Smooth muscle cell (in vitro differentiated cells): ENCODE measurements around the gene NIPAL3. TPM values are rescaled to one million over a fixed set of nuclear protein-coding genes. Genes with fewer than 3 reads are reported as not detected.

Source experiments
- DNase-seq: peaks from one replicate; lab custom pipeline; 2025; ENCODE audit not compliant: unreplicated experiment; lab: John Stamatoyannopoulos, UW
- H2AFZ ChIP-seq: fragments of 200-600 bp; sonication (generic); 2 replicates; pipeline ENCODE4 v1.6.0; 2016; ENCODE audit warnings: antibody characterized with exemption, low read depth, mild to moderate bottlenecking
- H3F3A ChIP-seq: fragments of 200-600 bp; sonication (generic); 2 replicates; pipeline ENCODE4 v1.6.0; 2017; ENCODE audit warnings: antibody characterized with exemption, low read depth
- H3K27ac ChIP-seq: fragments of 200-600 bp; sonication (generic); 2 replicates; pipeline ENCODE4 v1.5.1; 2016; ENCODE audit warnings: low read depth, mild to moderate bottlenecking
- H3K27me3 ChIP-seq: fragments of 200-600 bp; sonication (generic); 2 replicates; pipeline ENCODE4 v1.6.1; 2016; ENCODE audit warnings: low read depth, mild to moderate bottlenecking
- H3K36me3 ChIP-seq: fragments of 200-600 bp; sonication (generic); 2 replicates; pipeline ENCODE4 v1.5.1; 2016; ENCODE audit warnings: low read depth
- H3K4me1 ChIP-seq: fragments of 200-600 bp; sonication (generic); 2 replicates; pipeline ENCODE4 v1.5.1; 2016; ENCODE audit warnings: low read depth
- H3K4me2 ChIP-seq: fragments of 200-600 bp; sonication (generic); 2 replicates; pipeline ENCODE4 v1.6.0; 2016; ENCODE audit warnings: mild to moderate bottlenecking
- H3K4me3 ChIP-seq: fragments of 200-600 bp; sonication (generic); 2 replicates; pipeline ENCODE4 v1.5.1; 2016; ENCODE audit warnings: mild to moderate bottlenecking
- H3K79me2 ChIP-seq: fragments of 200-600 bp; sonication (generic); 2 replicates; pipeline ENCODE4 v1.6.0; 2016; ENCODE audit warnings: low read depth, mild to moderate bottlenecking
- H3K9ac ChIP-seq: fragments of 200-600 bp; sonication (generic); 2 replicates; pipeline ENCODE4 v1.6.0; 2016; ENCODE audit warnings: low read depth
- H3K9me3 ChIP-seq: fragments of 200-600 bp; sonication (generic); replicated peaks from 2 replicates; pipeline ENCODE4 v1.5.1; 2016; ENCODE audit warnings: low read depth
- H4K20me1 ChIP-seq: fragments of 200-600 bp; sonication (generic); 2 replicates; pipeline ENCODE4 v1.6.0; 2016; ENCODE audit warnings: low read depth
- CTCF ChIP-seq: fragments of 200-600 bp; sonication (generic); IDR thresholded peaks from 2 replicates; pipeline ENCODE4 v1.5.1; 2017; ENCODE audit warnings: borderline replicate concordance, mild to moderate bottlenecking, antibody characterized with exemption; ENCODE audit not compliant: insufficient read depth, poor library complexity, severe bottlenecking
- WGBS: methylation state at CpG from one replicate; pipeline ENCODE4 v1.1.7; 2016; ENCODE audit warnings: low lambda C conversion rate; 5-methylcytosine and 5-hydroxymethylcytosine counted together
- polyA plus RNA-seq: library from polyadenylated mRNA; unstranded; fragments of >200 nt; fragmentation: Nextera tagmentation; extraction: Ambion mirVana; gene quantifications from 2 replicates; pipeline ENCODE4 v1.2.1, GENCODE V29; 2016
- total RNA-seq: library from RNA; depleted of rRNA; stranded (reverse); fragments of >200 nt; gene quantifications from 2 replicates; pipeline ENCODE4 v1.2.3, GENCODE V29; 2014

The NIPAL3 gene
- total and polyA plus RNA-seq, 2 experiments from 2014 or later, result 9.3 to 22.5 TPM

GRCh38 chr1:24418898-24419628, 3.5 kb downstream of the NIPAL3 start:
- H4K20me1 ChIP-seq, result no peaks in the 10 kb centered on the region
- H3K4me1 ChIP-seq, result peaks cover 13% of the 10 kb centered on the region
- no peak for TF ChIP-seq CTCF
- peak overlapping the region; percentile 94 for H3K27ac ChIP-seq
- H3K9me3 ChIP-seq, result no peaks in the 10 kb centered on the region
- 74% methylated on average over 14 of the region's 14 CpGs for WGBS
- H3K9ac ChIP-seq, result peak overlapping the region; percentile 71
- H3K27me3 ChIP-seq, result no peaks in the 10 kb centered on the region
- no peaks in the 10 kb centered on the region for H3K79me2 ChIP-seq
- H3F3A ChIP-seq, result peaks cover 6% of the 10 kb centered on the region
- H3K4me2 ChIP-seq, result peak overlapping the region; percentile 72
- no peak overlapping the region for H3K4me3 ChIP-seq
- DNase-seq, result no peak
- no peak overlapping the region for H2AFZ ChIP-seq
- H3K36me3 ChIP-seq, result no peaks in the 10 kb centered on the region

GRCh38 chr1:24420547-24420946, 4.9 kb downstream of the NIPAL3 start:
- no peaks in the 10 kb centered on the region for H3K79me2 ChIP-seq
- no peak overlapping the region for H3K9ac ChIP-seq
- no peak overlapping the region for H3K4me2 ChIP-seq
- H4K20me1 ChIP-seq, result no peaks in the 10 kb centered on the region
- 80% methylated on average over 4 of the region's 4 CpGs for WGBS
- H3K27me3 ChIP-seq, result no peaks in the 10 kb centered on the region
- H3K9me3 ChIP-seq, result no peaks in the 10 kb centered on the region
- no peaks in the 10 kb centered on the region for H3K36me3 ChIP-seq
- peaks cover 13% of the 10 kb centered on the region for H3K4me1 ChIP-seq
- peaks cover 6% of the 10 kb centered on the region for H3F3A ChIP-seq
- no peak for DNase-seq
- no peak overlapping the region for H3K27ac ChIP-seq
- no peak overlapping the region for H2AFZ ChIP-seq
- no peak for TF ChIP-seq CTCF
- no peak overlapping the region for H3K4me3 ChIP-seq

- no peak overlapping the region for H2AFZ ChIP-seq
- H3K36me3 ChIP-seq, result no peaks in the 10 kb centered on the region
- H3K79me2 ChIP-seq, result no peaks in the 10 kb centered on the region
- 92% methylated on average over 2 of the region's 2 CpGs for WGBS
- H3K4me1 ChIP-seq, result peaks cover 6% of the 10 kb centered on the region
- TF ChIP-seq CTCF, result peak; percentile 17
- H3K4me2 ChIP-seq, result no peak overlapping the region
- peaks cover 2% of the 10 kb centered on the region for H3F3A ChIP-seq
- no peak overlapping the region for H3K4me3 ChIP-seq
- no peaks in the 10 kb centered on the region for H4K20me1 ChIP-seq
- DNase-seq, result no peak
- no peaks in the 10 kb centered on the region for H3K27me3 ChIP-seq
- H3K27ac ChIP-seq, result no peak overlapping the region
- H3K9me3 ChIP-seq, result no peaks in the 10 kb centered on the region
- no peak overlapping the region for H3K9ac ChIP-seq
Observed at GRCh38 chr1:24421502-24421901, 5.9 kb downstream of the NIPAL3 start.

GRCh38 chr1:24424207-24424606, 8.6 kb downstream of the NIPAL3 start:
- DNase-seq, result no peak
- Histone ChIP-seq H3K4me2 (no peak overlapping the region), H3K79me2 (no peaks in the 10 kb centered on the region), H3K9ac (no peak overlapping the region), H3K4me1 (no peaks in the 10 kb centered on the region), H3K27ac (no peak overlapping the region), H3K36me3 (no peaks in the 10 kb centered on the region), H3K27me3 (no peaks in the 10 kb centered on the region), H3K9me3 (no peaks in the 10 kb centered on the region), H3F3A (no peaks in the 10 kb centered on the region), H3K4me3 (no peak overlapping the region), H4K20me1 (no peaks in the 10 kb centered on the region), H2AFZ (no peak overlapping the region)
- TF ChIP-seq CTCF, result no peak
- 94% methylated on average over 5 of the region's 5 CpGs for WGBS
